GM23248 (cell line): ENCODE results near the gene LIN28B. TPM values are rescaled to one million over a fixed set of nuclear protein-coding genes. Genes with fewer than 3 reads are reported as not detected.

ENCODE experiments used
- DNase-seq: peaks from one replicate; pipeline ENCODE4 v3.0.0-alpha.2; 2015
- H2AFZ ChIP-seq: fragments of 200-600 bp; sonication (generic); 2 replicates; pipeline ENCODE4 v1.6.1; 2016; ENCODE audit warnings: antibody characterized with exemption
- H3F3A ChIP-seq: fragments of 200-600 bp; sonication (generic); 2 replicates; pipeline ENCODE4 v1.6.1; 2016; ENCODE audit warnings: mild to moderate bottlenecking, antibody characterized with exemption, mixed run types; ENCODE audit not compliant: insufficient read depth
- H3K27ac ChIP-seq: fragments of 200-600 bp; sonication (generic); 2 replicates; pipeline ENCODE4 v1.5.1; 2016; ENCODE audit warnings: mild to moderate bottlenecking
- H3K27me3 ChIP-seq: fragments of 200-600 bp; sonication (generic); replicated peaks from 2 replicates; pipeline ENCODE4 v1.6.1; 2016; ENCODE audit warnings: mild to moderate bottlenecking; ENCODE audit not compliant: insufficient read depth
- H3K36me3 ChIP-seq: fragments of 200-600 bp; sonication (generic); 2 replicates; pipeline ENCODE4 v1.6.1; 2016; ENCODE audit warnings: low read depth, mild to moderate bottlenecking
- H3K4me1 ChIP-seq: fragments of 200-600 bp; sonication (generic); 2 replicates; pipeline ENCODE4 v1.6.1; 2016; ENCODE audit warnings: mild to moderate bottlenecking; ENCODE audit not compliant: insufficient read depth
- H3K4me2 ChIP-seq: fragments of 200-600 bp; sonication (generic); one replicate; pipeline ENCODE4 v1.6.1; 2016; ENCODE audit warnings: mild to moderate bottlenecking; ENCODE audit not compliant: unreplicated experiment
- H3K4me3 ChIP-seq: fragments of 200-600 bp; sonication (generic); 2 replicates; pipeline ENCODE4 v1.5.1; 2016; ENCODE audit warnings: mild to moderate bottlenecking
- H3K79me2 ChIP-seq: fragments of 200-600 bp; sonication (generic); 2 replicates; pipeline ENCODE4 v1.6.1; 2016; ENCODE audit warnings: mild to moderate bottlenecking; ENCODE audit not compliant: insufficient read depth
- H3K9ac ChIP-seq: fragments of 200-600 bp; sonication (generic); 2 replicates; pipeline ENCODE4 v1.6.1; 2016; ENCODE audit warnings: mild to moderate bottlenecking
- H3K9me2 ChIP-seq: fragments of 200-600 bp; sonication (generic); 2 replicates; pipeline ENCODE4 v1.6.1; 2016; ENCODE audit warnings: mixed run types, mild to moderate bottlenecking, moderate library complexity; ENCODE audit not compliant: insufficient read depth
- H3K9me3 ChIP-seq: fragments of 200-600 bp; sonication (generic); one replicate; pipeline ENCODE4 v1.6.1; 2017; ENCODE audit warnings: low read depth
- H4K20me1 ChIP-seq: fragments of 200-600 bp; sonication (generic); 2 replicates; pipeline ENCODE4 v1.6.0; 2016; ENCODE audit not compliant: insufficient read depth
- EZH2 ChIP-seq: fragments of 200-600 bp; sonication (generic); IDR thresholded peaks from 2 replicates; pipeline ENCODE4 v1.6.1; 2018; ENCODE audit warnings: antibody characterized with exemption, mild to moderate bottlenecking; ENCODE audit not compliant: insufficient read depth, poor library complexity, severe bottlenecking
- EZH2phosphoT487 ChIP-seq: fragments of 200-600 bp; sonication (generic); IDR thresholded peaks from 2 replicates; pipeline ENCODE4 v1.6.1; 2018; ENCODE audit warnings: antibody characterized with exemption, moderate library complexity, mild to moderate bottlenecking, low read depth; ENCODE audit not compliant: insufficient read depth
- WGBS, 2 experiments: methylation state at CpG; one replicate each; pipeline ENCODE4 v1.1.6; 2015 to 2017; ENCODE audit warnings: low lambda C conversion rate in 2 of 2, low coverage in 1 of 2; ENCODE audit errors: missing lambda C conversion rate in 2 of 2; 5-methylcytosine and 5-hydroxymethylcytosine counted together
- in situ Hi-C: fragments of 300-500 bp; cut with MboI; formaldehyde crosslinking; loops from 2 replicates; pipeline ENCODE4 v1.15.0; 2020
- polyA plus RNA-seq: library from polyadenylated mRNA; unstranded; fragments of >200 nt; fragmentation: Nextera tagmentation; extraction: Ambion mirVana; gene quantifications from 2 replicates; pipeline ENCODE4 v1.2.1, GENCODE V29; 2016
- total RNA-seq: library from RNA; depleted of rRNA; stranded (reverse); fragments of >200 nt; shearing (Covaris generic); gene quantifications from 2 replicates; pipeline ENCODE4 v1.2.3, GENCODE V29; 2014

Gene LIN28B
- total and polyA plus RNA-seq, 2 experiments from 2014 or later: not detected

DNA sequence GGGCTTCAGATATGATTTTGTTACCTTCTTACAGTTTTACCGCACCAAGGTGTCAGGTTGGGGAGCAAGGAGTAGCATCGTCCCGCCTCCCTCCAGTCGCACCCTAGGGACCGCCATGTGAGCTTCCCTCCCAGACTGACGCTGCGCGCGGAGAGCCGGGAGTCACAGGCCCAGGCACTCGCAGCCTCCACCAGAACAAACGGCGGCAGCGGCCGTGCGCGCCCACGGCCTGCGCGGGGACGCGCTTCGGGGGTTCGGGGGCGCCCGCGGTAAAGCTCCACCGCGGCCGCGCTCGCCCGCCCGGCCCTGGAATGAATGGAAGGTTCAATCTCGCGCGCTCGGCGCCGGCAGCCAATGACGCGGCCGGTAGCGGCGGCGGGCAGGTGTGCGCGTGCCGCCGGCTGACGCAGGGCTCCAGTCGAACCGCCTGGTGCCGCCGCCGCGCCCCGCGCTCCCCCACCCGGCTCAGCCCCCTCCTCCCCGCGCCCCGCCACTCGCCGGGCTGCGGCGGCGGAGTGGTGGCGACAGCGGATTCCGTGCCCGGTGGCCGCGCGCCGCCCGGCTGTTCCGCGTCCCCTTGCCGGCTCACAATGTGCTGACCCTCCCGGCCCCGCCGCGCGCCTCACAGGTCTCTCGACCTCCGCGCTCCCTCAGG is 16.5 kb upstream of the LIN28B start:
- peak overlapping the region; percentile 65 for H3K4me3 ChIP-seq
- in situ Hi-C loops: no loop called here
- no peaks in the 10 kb centered on the region for H3K4me1 ChIP-seq
- 10 to 13% methylated on average over 25 to 82 of the region's 88 CpGs for WGBS, 2 experiments
- H2AFZ ChIP-seq: peak overlapping the region; percentile 84
- no peaks in the 10 kb centered on the region for H4K20me1 ChIP-seq
- DNase-seq: no peak
- H3K9me2 ChIP-seq: no peaks in the 10 kb centered on the region
- peak overlapping the region; percentile 66 for H3K4me2 ChIP-seq
- H3K79me2 ChIP-seq: no peaks in the 10 kb centered on the region
- peaks cover 35% of the 10 kb centered on the region for H3K27me3 ChIP-seq
- no peaks in the 10 kb centered on the region; the same call in 1 of the 2 replicates for H3F3A ChIP-seq
- TF ChIP-seq EZH2 (no peak), EZH2phosphoT487 (no peak)
- H3K36me3 ChIP-seq: no peaks in the 10 kb centered on the region
- H3K27ac ChIP-seq: no peak overlapping the region
- no peaks in the 10 kb centered on the region for H3K9me3 ChIP-seq
- no peak overlapping the region for H3K9ac ChIP-seq

DNA sequence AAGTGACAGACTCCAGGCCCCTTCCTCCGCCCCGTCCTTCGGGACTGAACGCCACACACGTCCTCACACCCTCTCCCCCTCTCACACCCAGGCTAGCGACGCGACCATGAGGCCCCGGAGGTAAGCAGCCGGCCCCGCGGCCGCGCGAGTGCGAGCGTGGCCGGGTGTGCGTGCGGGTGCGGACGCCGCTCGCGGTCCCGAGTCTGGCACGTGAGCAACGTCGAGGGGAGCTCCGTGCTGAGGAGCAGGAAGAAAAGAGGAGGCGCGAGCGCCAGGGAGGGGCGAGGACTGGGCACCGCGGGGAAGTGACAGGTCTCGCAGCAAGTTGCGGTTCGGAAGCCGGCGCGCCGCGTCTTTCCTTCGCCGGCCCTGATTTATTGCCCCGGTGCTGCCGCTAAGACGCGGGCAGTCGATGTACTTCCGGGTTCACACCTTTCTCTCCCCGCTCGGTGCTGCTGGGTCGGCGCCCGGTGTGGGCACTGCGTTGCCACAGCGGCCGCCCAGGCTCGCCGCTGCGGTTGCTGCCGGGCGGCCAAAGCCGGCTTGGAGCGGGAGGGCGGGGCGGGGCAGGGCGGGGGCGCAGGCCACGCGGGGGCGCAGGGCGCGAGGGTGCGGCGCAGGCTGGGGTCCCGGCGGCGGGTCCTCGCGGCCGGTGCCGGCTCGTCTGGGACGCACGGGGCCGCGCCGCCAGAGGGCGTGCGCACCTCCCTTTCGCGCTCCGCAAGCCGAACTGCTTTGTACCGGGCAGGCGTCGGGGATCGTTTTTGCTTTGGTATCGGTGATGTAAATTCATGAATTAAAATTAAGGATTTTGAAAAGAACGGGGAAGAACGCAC is 15.8 kb upstream of the LIN28B start:
- no peak for TF ChIP-seq EZH2
- peak overlapping the region; percentile 84 for H2AFZ ChIP-seq
- H3K4me3 ChIP-seq: peak overlapping the region; percentile 65
- no peaks in the 10 kb centered on the region; the same call in 1 of the 2 replicates for H3F3A ChIP-seq
- peaks cover 35% of the 10 kb centered on the region for H3K27me3 ChIP-seq
- no peaks in the 10 kb centered on the region for H3K9me2 ChIP-seq
- peak overlapping the region; percentile 74 for H3K4me2 ChIP-seq
- H3K27ac ChIP-seq: no peak overlapping the region
- 3 to 5% methylated on average over 81 of the region's 104 CpGs for WGBS, 2 experiments
- DNase-seq: peak; percentile 66
- H3K36me3 ChIP-seq: no peaks in the 10 kb centered on the region
- no peaks in the 10 kb centered on the region for H3K79me2 ChIP-seq
- H3K9me3 ChIP-seq: no peaks in the 10 kb centered on the region
- in situ Hi-C loops: no loop called here
- no peaks in the 10 kb centered on the region for H3K4me1 ChIP-seq
- no peak overlapping the region for H3K9ac ChIP-seq
- no peaks in the 10 kb centered on the region for H4K20me1 ChIP-seq

GRCh38 chr6:104941729-104942091 is 15.2 kb upstream of the LIN28B start:
- Histone ChIP-seq H2AFZ (peak overlapping the region; percentile 59), H3K27me3 (peaks cover 35% of the 10 kb centered on the region), H3K4me1 (no peaks in the 10 kb centered on the region), H3F3A (no peaks in the 10 kb centered on the region; the same call in 1 of the 2 replicates), H3K4me3 (peak overlapping the region; percentile 65), H3K9me2 (no peaks in the 10 kb centered on the region), H4K20me1 (no peaks in the 10 kb centered on the region), H3K9me3 (no peaks in the 10 kb centered on the region), H3K4me2 (peak overlapping the region; percentile 74), H3K36me3 (no peaks in the 10 kb centered on the region), H3K9ac (no peak overlapping the region), H3K79me2 (no peaks in the 10 kb centered on the region), H3K27ac (no peak overlapping the region)
- no peak for DNase-seq
- in situ Hi-C loops: no loop called here
- TF ChIP-seq EZH2phosphoT487 (no peak), EZH2 (peak; percentile 36)
- WGBS, 2 experiments: 29% methylated on average over 7 of the region's 7 CpGs

GRCh38 chr6:104943781-104944180 is 13.1 kb upstream of the LIN28B start:
- Histone ChIP-seq H3K27ac (no peak overlapping the region), H4K20me1 (no peaks in the 10 kb centered on the region), H3K4me1 (no peaks in the 10 kb centered on the region), H2AFZ (no peak overlapping the region), H3K27me3 (peaks cover 35% of the 10 kb centered on the region), H3K4me2 (no peak overlapping the region), H3K4me3 (no peak overlapping the region), H3K9me2 (no peaks in the 10 kb centered on the region), H3K9me3 (no peaks in the 10 kb centered on the region), H3F3A (no peaks in the 10 kb centered on the region; the same call in 1 of the 2 replicates), H3K79me2 (no peaks in the 10 kb centered on the region), H3K36me3 (no peaks in the 10 kb centered on the region), H3K9ac (no peak overlapping the region)
- peak; percentile 47 for DNase-seq
- in situ Hi-C loops: no loop called here
- TF ChIP-seq EZH2phosphoT487: no peak
- TF ChIP-seq EZH2: no peak
- 17% methylated on average over 3 of the region's 3 CpGs for WGBS, 2 experiments
